Panc1 (cell line): ENCODE measurements around the gene PLCL1. TPM values are rescaled to one million over a fixed set of nuclear protein-coding genes. Genes with fewer than 3 reads are reported as not detected.

Source experiments
- ATAC-seq: fragments of 200-7000 bp; cut with Tn5 transposase; 2 replicates; pipeline ENCODE4 v1.9.1; 2020; ENCODE audit warnings: mild to moderate bottlenecking, moderate library complexity
- BruUV-seq: library from RNA; stranded (reverse); fragments of 400-500 nt; replicated peaks from 2 replicates; lab custom pipeline; 2021; lab: Mats Ljungman, UMichigan
- CTCF ChIA-PET: fragments of 300-600 bp; sonication (Branson Sonifier 250); formaldehyde crosslinking; loops from one replicate; lab custom pipeline; 2022; ENCODE audit warnings: antibody characterized with exemption; lab: Charles Lee
- POLR2A ChIA-PET: fragments of 300-600 bp; sonication (Branson Sonifier 250); formaldehyde crosslinking; loops from one replicate; lab custom pipeline; 2022; ENCODE audit warnings: antibody characterized with exemption; lab: Charles Lee
- DNase-seq: peaks from one replicate; pipeline ENCODE4 v3.0.0-alpha.2; 2010; ENCODE audit warnings: low read depth, low spot score
- H3K27ac ChIP-seq: 2 replicates; pipeline ENCODE4 v1.5.1; 2011; ENCODE audit warnings: mild to moderate bottlenecking, low read length, inconsistent platforms
- H3K27me3 ChIP-seq: fragments of 200-500 bp; sonication (Bioruptor generic); 2 replicates; pipeline ENCODE4 v1.6.0; 2014; ENCODE audit warnings: low read length, inconsistent platforms; ENCODE audit not compliant: control insufficient read depth, insufficient read depth
- H3K36me3 ChIP-seq: fragments of 200-500 bp; sonication (Bioruptor generic); 2 replicates; pipeline ENCODE4 v1.5.1; 2014; ENCODE audit warnings: inconsistent platforms, mild to moderate bottlenecking, low read length, moderate library complexity; ENCODE audit not compliant: control insufficient read depth, insufficient read depth
- H3K4me1 ChIP-seq: 2 replicates; pipeline ENCODE4 v1.5.1; 2011; ENCODE audit warnings: inconsistent platforms, mild to moderate bottlenecking, low read length, moderate library complexity; ENCODE audit not compliant: control insufficient read depth, insufficient read depth
- H3K4me3 ChIP-seq, 2 experiments: 2 replicates each; pipeline ENCODE4 v1.5.1; 2011 to 2012; ENCODE audit warnings: low read depth in 2 of 2, low read length in 2 of 2, mild to moderate bottlenecking in 2 of 2, inconsistent platforms in 1 of 2, moderate library complexity in 1 of 2
- H3K9me3 ChIP-seq: fragments of 200-500 bp; sonication (Bioruptor generic); 2 replicates; pipeline ENCODE4 v1.5.1; 2014; ENCODE audit warnings: low read depth, mild to moderate bottlenecking, inconsistent platforms, low read length, moderate library complexity; ENCODE audit not compliant: control insufficient read depth, insufficient read depth
- POLR2AphosphoS5 ChIP-seq: IDR thresholded peaks from 2 replicates; pipeline ENCODE4 v1.6.1; 2012; ENCODE audit warnings: mild to moderate bottlenecking, low read depth, low read length, moderate library complexity
- REST ChIP-seq, 2 experiments: IDR thresholded peaks; 2 replicates each; pipeline ENCODE4 v1.6.1; 2011 to 2012; ENCODE audit warnings: low read depth in 2 of 2, control low read depth in 1 of 2, low read length in 1 of 2, mild to moderate bottlenecking in 1 of 2, moderate library complexity in 1 of 2; ENCODE audit not compliant: insufficient read depth in 1 of 2
- SIN3A ChIP-seq: IDR thresholded peaks from 2 replicates; pipeline ENCODE4 v1.6.1; 2012; ENCODE audit warnings: low read depth, mild to moderate bottlenecking, low read length, moderate library complexity, borderline replicate concordance; ENCODE audit not compliant: insufficient read depth
- TCF7L2 ChIP-seq: IDR thresholded peaks from 2 replicates; pipeline ENCODE4 v1.6.1; 2011; ENCODE audit warnings: mild to moderate bottlenecking, low read depth, low read length, inconsistent platforms
- in situ Hi-C: cut with HindIII; loops from 2 replicates; pipeline ENCODE4 v1.10.0; 2016; ENCODE audit warnings: low sequenced_read_pairs, low pct_unique_long_range_greater_than_20kb
- intact Hi-C: fragments of 100-400 bp; cut with micrococcal nuclease; formaldehyde crosslinking; loops from one replicate; pipeline ENCODE4 v1.10.0; 2022; ENCODE audit not compliant: unreplicated experiment
- total RNA-seq: library from RNA; stranded (reverse); gene quantifications from one replicate; pipeline ENCODE4 v1.2.1, GENCODE V29; 2021; ENCODE audit not compliant: unreplicated experiment
- TF ChIP-seq, protein P1 (sequence below): fragments of 450-650 bp; IDR thresholded peaks from 2 replicates; pipeline ENCODE4 v1.5.1; 2017; ENCODE audit warnings: mild to moderate bottlenecking

The PLCL1 gene
- total RNA-seq, 1 experiment from 2014 or later, result not detected

DNA sequence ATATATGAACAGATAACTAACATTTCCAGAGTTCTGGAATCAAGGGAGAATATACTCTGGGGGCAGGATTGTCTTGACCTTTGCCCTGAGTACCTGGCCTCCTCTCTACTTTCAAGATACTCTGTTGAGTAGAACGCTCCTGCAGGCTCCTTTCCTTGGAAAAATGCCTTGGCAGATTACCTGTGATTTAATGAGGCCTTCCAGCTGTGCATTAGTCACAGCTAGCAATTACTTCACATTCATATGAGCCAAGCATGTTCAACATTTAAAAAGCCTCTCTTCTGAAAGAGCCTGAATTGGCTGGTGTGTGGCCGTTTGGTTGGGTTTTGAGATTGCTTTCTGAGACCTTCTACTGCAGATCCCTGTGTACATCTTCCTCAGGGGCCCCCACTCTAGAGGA, 142.2 kb downstream of the PLCL1 start:
- Histone ChIP-seq H3K4me1 (no peaks in the 10 kb centered on the region), H3K27ac (no peak overlapping the region), H3K9me3 (no peaks in the 10 kb centered on the region), H3K4me3 (no peak overlapping the region), H3K27me3 (peaks cover 3% of the 10 kb centered on the region; the same call in 1 of the 2 replicates), H3K36me3 (no peaks in the 10 kb centered on the region)
- ATAC-seq (no peak), DNase-seq (no peak)
- intact Hi-C loops (no loop called here), in situ Hi-C loops (no loop called here)
- TF ChIP-seq SIN3A (no peak), TCF7L2 (no peak), REST (IDR thresholded peaks at IDR 0.05; ENCODE audit: insufficient read depth in 1 of 2, low read depth in 2 of 2, low read length in 1 of 2) (no peak), POLR2AphosphoS5 (no peak)
- TF ChIP-seq, protein P1, sequence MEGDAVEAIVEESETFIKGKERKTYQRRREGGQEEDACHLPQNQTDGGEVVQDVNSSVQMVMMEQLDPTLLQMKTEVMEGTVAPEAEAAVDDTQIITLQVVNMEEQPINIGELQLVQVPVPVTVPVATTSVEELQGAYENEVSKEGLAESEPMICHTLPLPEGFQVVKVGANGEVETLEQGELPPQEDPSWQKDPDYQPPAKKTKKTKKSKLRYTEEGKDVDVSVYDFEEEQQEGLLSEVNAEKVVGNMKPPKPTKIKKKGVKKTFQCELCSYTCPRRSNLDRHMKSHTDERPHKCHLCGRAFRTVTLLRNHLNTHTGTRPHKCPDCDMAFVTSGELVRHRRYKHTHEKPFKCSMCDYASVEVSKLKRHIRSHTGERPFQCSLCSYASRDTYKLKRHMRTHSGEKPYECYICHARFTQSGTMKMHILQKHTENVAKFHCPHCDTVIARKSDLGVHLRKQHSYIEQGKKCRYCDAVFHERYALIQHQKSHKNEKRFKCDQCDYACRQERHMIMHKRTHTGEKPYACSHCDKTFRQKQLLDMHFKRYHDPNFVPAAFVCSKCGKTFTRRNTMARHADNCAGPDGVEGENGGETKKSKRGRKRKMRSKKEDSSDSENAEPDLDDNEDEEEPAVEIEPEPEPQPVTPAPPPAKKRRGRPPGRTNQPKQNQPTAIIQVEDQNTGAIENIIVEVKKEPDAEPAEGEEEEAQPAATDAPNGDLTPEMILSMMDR, result no peak
- BruUV-seq, result no TSS peak
- ChIA-PET CTCF (no interaction called here), POLR2A (no interaction called here)

GRCh38 chr2:197947219-197947757, 142.9 kb downstream of the PLCL1 start:
- DNase-seq (no peak), ATAC-seq (no peak)
- no peaks in the 10 kb centered on the region for H3K4me1 ChIP-seq
- in situ Hi-C loops, result no loop called here
- POLR2A ChIA-PET, result interaction anchor here (0.6 kb wide), 1 partner anchor 28 kb away, joined by 3 read pairs; no protein-coding TSS in a partner anchor
- no peak overlapping the region for H3K27ac ChIP-seq
- H3K36me3 ChIP-seq, result no peaks in the 10 kb centered on the region
- TF ChIP-seq POLR2AphosphoS5 (no peak), REST (IDR thresholded peaks at IDR 0.05; ENCODE audit: insufficient read depth in 1 of 2, low read depth in 2 of 2, low read length in 1 of 2) (no peak), SIN3A (no peak), TCF7L2 (no peak)
- TF ChIP-seq, protein P1, result no peak
- CTCF ChIA-PET, result no interaction called here
- H3K9me3 ChIP-seq, result no peaks in the 10 kb centered on the region
- no peak overlapping the region for H3K4me3 ChIP-seq
- H3K27me3 ChIP-seq, result peaks cover 3% of the 10 kb centered on the region; the same call in 1 of the 2 replicates
- no TSS peak for BruUV-seq
- intact Hi-C loops, result no loop called here
